H1 (cell line): ENCODE data around the gene IFITM10. TPM values are rescaled to one million over a fixed set of nuclear protein-coding genes. Genes with fewer than 3 reads are reported as not detected.

Source experiments
- CTCF ChIA-PET: fragments of 300-600 bp; sonication (Branson Sonifier 250); formaldehyde crosslinking; loops from one replicate; lab custom pipeline; 2021; ENCODE audit not compliant: partially characterized antibody; lab: Charles Lee
- POLR2A ChIA-PET: fragments of 300-600 bp; sonication (Branson Sonifier 250); formaldehyde crosslinking; loops from one replicate; lab custom pipeline; 2021; ENCODE audit warnings: inconsistent platforms; ENCODE audit not compliant: partially characterized antibody; lab: Charles Lee
- DNase-seq, 2 experiments: peaks; one replicate each; pipeline versions ENCODE4 v3.0.0 to v3.0.0-alpha.2; 2010 to 2022; ENCODE audit warnings: low spot score in 2 of 2, low read depth in 1 of 2, mixed read lengths in 1 of 2
- FAIRE-seq: peaks from 2 replicates; lab custom pipeline; 2011; peaks lifted over from hg19 to GRCh38; lab: Jason Lieb, UNC
- H2AFZ ChIP-seq: 2 replicates; pipeline ENCODE4 v1.8.1; 2012; ENCODE audit warnings: low read length, inconsistent platforms
- H2AK5ac ChIP-seq: 2 replicates; pipeline ENCODE4 v1.6.1; 2013; ENCODE audit warnings: low read depth, low read length
- H2BK120ac ChIP-seq: replicated peaks from 2 replicates; pipeline ENCODE3; 2013; ENCODE audit warnings: low read depth, low read length, inconsistent platforms
- H2BK12ac ChIP-seq: 2 replicates; pipeline ENCODE4 v1.6.1; 2013; ENCODE audit warnings: low read depth, low read length
- H2BK15ac ChIP-seq: 2 replicates; pipeline ENCODE4 v1.6.1; 2013; ENCODE audit warnings: low read length
- H2BK20ac ChIP-seq: 2 replicates; pipeline ENCODE4 v1.6.1; 2013; ENCODE audit warnings: low read length
- H2BK5ac ChIP-seq: 2 replicates; pipeline ENCODE4 v1.6.1; 2013; ENCODE audit warnings: low read depth, low read length
- H3K14ac ChIP-seq: 2 replicates; pipeline ENCODE4 v1.6.1; 2013; ENCODE audit warnings: inconsistent platforms; ENCODE audit not compliant: insufficient read length
- H3K18ac ChIP-seq: 2 replicates; pipeline ENCODE4 v1.6.1; 2013; ENCODE audit warnings: low read length; ENCODE audit errors: extremely low read depth
- H3K23ac ChIP-seq: 2 replicates; pipeline ENCODE4 v1.6.1; 2013; ENCODE audit warnings: inconsistent platforms; ENCODE audit not compliant: insufficient read length
- H3K23me2 ChIP-seq: 2 replicates; pipeline ENCODE4 v1.6.1; 2013; ENCODE audit warnings: low read depth, low read length
- H3K27ac ChIP-seq: 2 replicates; pipeline ENCODE4 v1.6.1; 2011; ENCODE audit warnings: low read depth, low read length, inconsistent platforms
- H3K27me3 ChIP-seq, 4 experiments: replicated peaks in 1 of 4; 1 replicate in 1 of 4; 2 replicates in 3 of 4; pipeline versions ENCODE4 v1.6.1 to v1.8.1; 2011 to 2013; ENCODE audit warnings: low read length in 3 of 4, mild to moderate bottlenecking in 3 of 4, inconsistent platforms in 2 of 4, mixed read lengths in 2 of 4, moderate library complexity in 1 of 4; ENCODE audit not compliant: control insufficient read depth in 3 of 4, insufficient read depth in 3 of 4; ENCODE audit errors: extremely low read depth in 1 of 4
- H3K36me3 ChIP-seq, 4 experiments: 2 replicates each; pipeline versions ENCODE4 v1.6.1 to v1.8.1; 2011 to 2013; ENCODE audit warnings: mild to moderate bottlenecking in 4 of 4, low read length in 3 of 4, moderate library complexity in 2 of 4, control low read depth in 1 of 4, inconsistent platforms in 1 of 4; ENCODE audit not compliant: insufficient read depth in 4 of 4, control insufficient read depth in 2 of 4
- H3K4ac ChIP-seq: replicated peaks from 2 replicates; pipeline ENCODE3; 2013; ENCODE audit warnings: low read length, low read depth, mixed read lengths, inconsistent platforms; ENCODE audit not compliant: insufficient read length
- H3K4me1 ChIP-seq, 4 experiments: replicated peaks in 1 of 4; 1 replicate in 1 of 4; 2 replicates in 3 of 4; pipeline versions ENCODE4 v1.6.1 to v1.8.1; 2011 to 2013; ENCODE audit warnings: low read length in 3 of 4, inconsistent platforms in 2 of 4, mixed read lengths in 1 of 4; ENCODE audit not compliant: insufficient read depth in 4 of 4, control insufficient read depth in 3 of 4
- H3K4me2 ChIP-seq, 2 experiments: 2 replicates each; pipeline versions ENCODE4 v1.6.1 to v1.8.1; 2011 to 2013; ENCODE audit warnings: low read depth in 2 of 2, low read length in 2 of 2, control low read depth in 1 of 2, inconsistent platforms in 1 of 2, mild to moderate bottlenecking in 1 of 2; ENCODE audit not compliant: insufficient read depth in 1 of 2
- H3K4me3 ChIP-seq, 4 experiments: fragments of 200-600, 300-600 bp in 1 of 4; sonication (generic), shearing (Covaris generic), sonication (Bioruptor Twin) in 1 of 4; 2 replicates each; pipeline versions ENCODE4 v1.5.1 to v1.8.1; 2011 to 2016; ENCODE audit warnings: low read length in 4 of 4, low read depth in 3 of 4, control low read depth in 2 of 4, inconsistent platforms in 2 of 4, mild to moderate bottlenecking in 2 of 4, mixed read lengths in 1 of 4, moderate library complexity in 1 of 4; ENCODE audit not compliant: insufficient read depth in 2 of 4; ENCODE audit errors: extremely low read depth in 1 of 4
- H3K56ac ChIP-seq: replicated peaks from 2 replicates; pipeline ENCODE3; 2013; ENCODE audit warnings: low read depth, mild to moderate bottlenecking, mixed read lengths, low read length, inconsistent platforms; ENCODE audit not compliant: insufficient read length
- H3K79me1 ChIP-seq: 2 replicates; pipeline ENCODE4 v1.6.1; 2013; ENCODE audit warnings: low read depth, low read length, control low read depth
- H3K79me2 ChIP-seq, 2 experiments: 2 replicates each; pipeline versions ENCODE4 v1.6.1 to v1.8.1; 2012 to 2013; ENCODE audit warnings: low read length in 2 of 2, mild to moderate bottlenecking in 2 of 2, inconsistent platforms in 1 of 2; ENCODE audit not compliant: insufficient read depth in 2 of 2, control insufficient read depth in 1 of 2
- H3K9ac ChIP-seq, 4 experiments: replicated peaks in 1 of 4; 1 replicate in 1 of 4; 2 replicates in 3 of 4; pipeline versions ENCODE4 v1.6.1 to v1.8.1; 2011 to 2013; ENCODE audit warnings: low read depth in 3 of 4, low read length in 3 of 4, control low read depth in 2 of 4, mild to moderate bottlenecking in 2 of 4, moderate library complexity in 2 of 4, inconsistent platforms in 1 of 4; ENCODE audit errors: extremely low read depth in 1 of 4
- H3K9me3 ChIP-seq, 2 experiments: 2 replicates each; pipeline versions ENCODE4 v1.6.1 to v1.8.1; 2012 to 2013; ENCODE audit warnings: mild to moderate bottlenecking in 2 of 2, moderate library complexity in 2 of 2, control low read depth in 1 of 2, inconsistent platforms in 1 of 2, low read depth in 1 of 2, low read length in 1 of 2, mixed read lengths in 1 of 2; ENCODE audit not compliant: insufficient read depth in 2 of 2
- H4K20me1 ChIP-seq, 2 experiments: replicated peaks in 1 of 2; 2 replicates each; pipeline versions ENCODE3 to v1.8.1; 2011 to 2013; ENCODE audit warnings: inconsistent platforms in 2 of 2, low read length in 2 of 2, mild to moderate bottlenecking in 1 of 2; ENCODE audit not compliant: insufficient read depth in 2 of 2, control insufficient read depth in 1 of 2
- H4K5ac ChIP-seq: 2 replicates; pipeline ENCODE4 v1.6.1; 2013; ENCODE audit warnings: low read length, low read depth, mixed read lengths, inconsistent platforms; ENCODE audit not compliant: insufficient read length
- H4K8ac ChIP-seq: 2 replicates; pipeline ENCODE4 v1.8.0; 2013; ENCODE audit warnings: mild to moderate bottlenecking, moderate library complexity, low read length, inconsistent platforms; ENCODE audit not compliant: insufficient read depth; ENCODE audit errors: extremely low read depth
- H4K91ac ChIP-seq: replicated peaks from 2 replicates; pipeline ENCODE3; 2013; ENCODE audit warnings: low read length, mixed read lengths, inconsistent platforms; ENCODE audit not compliant: insufficient read length
- ATF2 ChIP-seq: IDR thresholded peaks from 2 replicates; pipeline ENCODE4 v1.6.1; 2012; ENCODE audit warnings: low read length, inconsistent platforms
- EP300 ChIP-seq, 2 experiments: IDR thresholded peaks; 1 replicate in 1 of 2; 2 replicates in 1 of 2; pipeline ENCODE4 v1.6.1; 2011 to 2012; ENCODE audit warnings: low read depth in 2 of 2, low read length in 2 of 2, mild to moderate bottlenecking in 2 of 2, borderline replicate concordance in 1 of 2, inconsistent platforms in 1 of 2, moderate library complexity in 1 of 2
- FOSL1 ChIP-seq: IDR thresholded peaks from 2 replicates; pipeline ENCODE4 v1.6.1; 2011; ENCODE audit warnings: mild to moderate bottlenecking, low read depth, low read length, moderate library complexity; ENCODE audit not compliant: insufficient read depth
- SIX5 ChIP-seq: IDR thresholded peaks from 2 replicates; pipeline ENCODE4 v1.6.1; 2011; ENCODE audit warnings: mild to moderate bottlenecking, low read depth, low read length
- SP2 ChIP-seq: IDR thresholded peaks from 2 replicates; pipeline ENCODE4 v1.6.1; 2012; ENCODE audit warnings: mild to moderate bottlenecking, low read length, inconsistent platforms
- SRF ChIP-seq: IDR thresholded peaks from 2 replicates; pipeline ENCODE4 v1.6.1; 2011; ENCODE audit warnings: mild to moderate bottlenecking, low read depth, low read length, moderate library complexity
- TBP ChIP-seq: IDR thresholded peaks from 2 replicates; pipeline ENCODE4 v1.6.1; 2011; ENCODE audit warnings: low read depth, low read length, improper control_type of control experiment
- TEAD4 ChIP-seq: IDR thresholded peaks from 2 replicates; pipeline ENCODE4 v1.6.1; 2012; ENCODE audit warnings: low read depth, low read length, inconsistent platforms, mixed read lengths
- USF2 ChIP-seq: IDR thresholded peaks from 2 replicates; pipeline ENCODE4 v1.6.1; 2011; ENCODE audit warnings: low read length, improper control_type of control experiment
- WGBS, 2 experiments: shearing (Covaris generic) in 1 of 2; methylation state at CpG; one replicate each; pipeline versions ENCODE4 v1.1.6 to v1.1.7; 2013 to 2015; ENCODE audit warnings: low lambda C conversion rate in 2 of 2, mixed read lengths in 2 of 2, inconsistent platforms in 1 of 2, low coverage in 1 of 2, missing lambda C conversion rate in 1 of 2; ENCODE audit not compliant: insufficient replicate concordance in 2 of 2, insufficient coverage in 1 of 2, insufficient read length in 1 of 2; ENCODE audit errors: extremely low coverage in 1 of 2, missing lambda C conversion rate in 1 of 2; 5-methylcytosine and 5-hydroxymethylcytosine counted together
- polyA plus RNA-seq, 7 experiments: library from polyadenylated mRNA; depleted of rRNA in 3 of 7; stranded (reverse) in 5 of 7; unstranded in 2 of 7; fragments of >200 nt in 5 of 7; fragments of 200-250 nt in 2 of 7; gene quantifications; 1 replicate in 5 of 7; 2 replicates in 1 of 7; 4 replicates in 1 of 7; pipeline versions ENCODE4 v1.2.1 to v1.2.3, GENCODE V29; 2011 to 2013; ENCODE audit warnings: missing spikeins in 2 of 7, mixed read lengths in 2 of 7
- total RNA-seq: library from RNA; stranded (reverse); fragmentation: NEBNext Ultra II Directional; extraction: Animal tissue kit (Norgen Biotek cat#: 25700); gene quantifications from 2 replicates; pipeline ENCODE4 v1.2.1, GENCODE V29; 2021

The IFITM10 gene
- total and polyA plus RNA-seq, 2 of the 8 experiments (the other 6 are each of a cell fraction or from before 2014, with no cell fraction given), result 0.08 to 0.22 TPM

DNA sequence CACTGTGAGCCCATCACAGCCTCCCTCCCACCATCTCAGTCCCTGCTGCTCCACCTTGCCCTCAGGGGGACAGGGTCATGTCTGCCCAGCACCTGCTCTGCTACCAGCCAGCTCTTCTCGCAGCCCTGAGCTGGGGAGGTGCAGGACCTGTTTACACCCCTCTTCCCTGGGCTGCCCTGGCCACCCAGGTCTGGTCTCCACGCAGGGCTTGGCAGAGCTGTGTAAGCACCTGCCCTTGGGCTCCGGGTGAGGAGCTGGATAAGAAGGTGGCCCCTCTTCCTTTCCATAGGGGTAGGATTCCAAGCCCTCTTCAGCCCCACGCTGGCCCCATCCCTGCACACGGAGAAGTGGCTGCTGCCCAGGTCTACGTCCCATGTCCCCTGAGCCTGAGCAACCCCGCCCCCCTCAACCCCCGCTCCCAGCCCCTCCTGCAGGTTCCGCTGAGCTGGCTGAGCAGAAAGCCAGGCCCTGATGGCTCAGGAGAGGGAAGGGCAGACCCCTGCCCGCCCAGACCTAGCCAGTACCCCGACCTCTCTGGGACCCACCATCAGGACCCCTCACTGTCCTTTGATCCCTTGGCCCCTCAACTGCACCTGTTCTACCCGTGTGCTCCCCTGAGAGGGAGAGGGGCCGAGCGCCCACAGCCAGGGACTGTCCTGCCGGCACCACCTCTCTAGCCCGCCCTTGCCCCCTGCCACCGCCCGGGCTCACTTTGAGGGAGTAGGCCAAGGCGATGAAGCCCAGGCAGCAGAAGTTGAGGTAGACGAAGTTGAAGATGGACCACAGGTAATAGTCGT is 3.2 kb downstream of the IFITM10 start:
- Histone ChIP-seq H4K20me1 (peaks cover 5 to 15% of the 10 kb centered on the region in 2 experiments), H3K4me1 (peaks cover 0 to 12% (median 4%) of the 10 kb centered on the region in 4 experiments; a peak in 5 of 7 replicates), H3K56ac (no peak overlapping the region), H3K4me3 (no peak overlapping the region), H2BK120ac (no peak overlapping the region), H3K79me1 (no peaks in the 10 kb centered on the region), H3K9me3 (peaks cover 0 to 5% of the 10 kb centered on the region in 2 experiments; a peak in 2 of 4 replicates), H3K9ac (no peak overlapping the region), H4K91ac (no peak overlapping the region), H3K23me2 (peaks cover 19% of the 10 kb centered on the region), H3K14ac (no peak overlapping the region), H4K5ac (no peak overlapping the region), H3K23ac (no peak overlapping the region), H3K4ac (no peak overlapping the region), H2BK15ac (no peak overlapping the region), H2BK12ac (no peak overlapping the region), H4K8ac (no peak overlapping the region; the same call in 1 of the 2 replicates), H2AK5ac (no peak overlapping the region), H2BK5ac (no peak overlapping the region), H3K36me3 (no peaks in the 10 kb centered on the region; a peak in 2 of 8 replicates), H3K79me2 (no peaks in the 10 kb centered on the region), H2BK20ac (no peak overlapping the region), H3K18ac (no peak overlapping the region), H2AFZ (no peak overlapping the region), H3K4me2 (no peak overlapping the region; a peak in 1 of 4 replicates), H3K27me3 (peaks cover 12 to 35% (median 27%) of the 10 kb centered on the region in 4 experiments; a peak in 6 of 7 replicates), H3K27ac (no peak overlapping the region)
- ChIA-PET CTCF (interaction anchor here (1.1 to 3.2 kb wide), 3 partner anchors 20 to 94 kb away, joined by 4 to 15 read pairs (median 5); no protein-coding TSS in a partner anchor), POLR2A (interaction anchor here (1.1 kb wide), 1 partner anchor 11 kb away, joined by 4 read pairs; no protein-coding TSS in a partner anchor)
- 81% methylated on average over 6 of the region's 21 CpGs; no CpG with 5 or more reads in 1 of the 2 experiments for WGBS, 2 experiments
- FAIRE-seq (no peak), DNase-seq (no peak)
- TF ChIP-seq SRF, result no peak
- TF ChIP-seq EP300 (IDR thresholded peaks at IDR 0.05; ENCODE audit: borderline replicate concordance in 1 of 2, low read depth in 2 of 2, low read length in 2 of 2), result no peak
- no peak for TF ChIP-seq TBP
- no peak for TF ChIP-seq SIX5
- TF ChIP-seq USF2, result no peak
- no peak for TF ChIP-seq SP2
- no peak for TF ChIP-seq TEAD4
- no peak for TF ChIP-seq FOSL1
- TF ChIP-seq ATF2, result no peak
